ENCODE data around the gene ARSB. TPM values are rescaled to one million over a fixed set of nuclear protein-coding genes. Genes with fewer than 3 reads are reported as not detected.

ARSB gene
- total RNA-seq, 1 experiment from 2014 or later: 11.9 TPM

GRCh38 chr5:78968781-78969180, 16.3 kb downstream of the ARSB start:
- in situ Hi-C loops (cut with HindIII; ENCODE audit: low pct_unique_long_range_greater_than_20kb, low sequenced_read_pairs): no loop called here

GRCh38 chr5:78964889-78965288, 20.2 kb downstream of the ARSB start:
- in situ Hi-C loops (cut with HindIII; ENCODE audit: low pct_unique_long_range_greater_than_20kb, low sequenced_read_pairs): no loop called here

More at GRCh38 chr5:78968781-78969180, 16.3 kb downstream of the ARSB start:
- DNase-seq (ENCODE audit: low read depth): no peak

GRCh38 chr5:78961743-78962142, 23.4 kb downstream of the ARSB start:
- in situ Hi-C loops (cut with HindIII; ENCODE audit: low pct_unique_long_range_greater_than_20kb, low sequenced_read_pairs): no loop called here
- DNase-seq (ENCODE audit: low read depth): no peak

More at GRCh38 chr5:78964889-78965288, 20.2 kb downstream of the ARSB start:
- DNase-seq (ENCODE audit: low read depth): peak; percentile 40

GRCh38 chr5:78959767-78960166, 25.3 kb downstream of the ARSB start:
- DNase-seq (ENCODE audit: low read depth): no peak
- in situ Hi-C loops (cut with HindIII; ENCODE audit: low pct_unique_long_range_greater_than_20kb, low sequenced_read_pairs): no loop called here

- peak; percentile 91 for DNase-seq (ENCODE audit: low read depth)
- in situ Hi-C loops (cut with HindIII; ENCODE audit: low pct_unique_long_range_greater_than_20kb, low sequenced_read_pairs): no loop called here
Observed at GRCh38 chr5:78958672-78959445, 26.3 kb downstream of the ARSB start.

GRCh38 chr5:78956901-78957300, 28.2 kb downstream of the ARSB start:
- in situ Hi-C loops (cut with HindIII; ENCODE audit: low pct_unique_long_range_greater_than_20kb, low sequenced_read_pairs): no loop called here
- no peak for DNase-seq (ENCODE audit: low read depth)

- DNase-seq (ENCODE audit: low read depth): no peak
- in situ Hi-C loops (cut with HindIII; ENCODE audit: low pct_unique_long_range_greater_than_20kb, low sequenced_read_pairs): no loop called here
Observed at GRCh38 chr5:78953092-78953800, 31.9 kb downstream of the ARSB start.

- DNase-seq (ENCODE audit: low read depth): no peak
- in situ Hi-C loops (cut with HindIII; ENCODE audit: low pct_unique_long_range_greater_than_20kb, low sequenced_read_pairs): no loop called here
Observed at GRCh38 chr5:78930721-78931120, 54.4 kb downstream of the ARSB start.

GRCh38 chr5:78929833-78930232, 55.3 kb downstream of the ARSB start:
- no peak for DNase-seq (ENCODE audit: low read depth)
- in situ Hi-C loops (cut with HindIII; ENCODE audit: low pct_unique_long_range_greater_than_20kb, low sequenced_read_pairs): no loop called here

- DNase-seq (ENCODE audit: low read depth): peak; percentile 67
- in situ Hi-C loops (cut with HindIII; ENCODE audit: low pct_unique_long_range_greater_than_20kb, low sequenced_read_pairs): no loop called here
Observed at GRCh38 chr5:78927657-78928282, 57.3 kb downstream of the ARSB start.

GRCh38 chr5:78926252-78926651, 58.9 kb downstream of the ARSB start:
- no peak for DNase-seq (ENCODE audit: low read depth)
- in situ Hi-C loops (cut with HindIII; ENCODE audit: low pct_unique_long_range_greater_than_20kb, low sequenced_read_pairs): no loop called here

GRCh38 chr5:78925129-78925876, 59.8 kb downstream of the ARSB start:
- DNase-seq (ENCODE audit: low read depth): no peak
- in situ Hi-C loops (cut with HindIII; ENCODE audit: low pct_unique_long_range_greater_than_20kb, low sequenced_read_pairs): no loop called here

- no peak for DNase-seq (ENCODE audit: low read depth)
- in situ Hi-C loops (cut with HindIII; ENCODE audit: low pct_unique_long_range_greater_than_20kb, low sequenced_read_pairs): no loop called here
Observed at GRCh38 chr5:78923622-78923970, 61.5 kb downstream of the ARSB start.

- in situ Hi-C loops (cut with HindIII; ENCODE audit: low pct_unique_long_range_greater_than_20kb, low sequenced_read_pairs): no loop called here
Observed at GRCh38 chr5:78922879-78923621, 62.1 kb downstream of the ARSB start.

GRCh38 chr5:78920604-78921003, 64.5 kb downstream of the ARSB start:
- in situ Hi-C loops (cut with HindIII; ENCODE audit: low pct_unique_long_range_greater_than_20kb, low sequenced_read_pairs): no loop called here

More at GRCh38 chr5:78922879-78923621, 62.1 kb downstream of the ARSB start:
- no peak for DNase-seq (ENCODE audit: low read depth)

GRCh38 chr5:78919796-78920195, 65.3 kb downstream of the ARSB start:
- in situ Hi-C loops (cut with HindIII; ENCODE audit: low pct_unique_long_range_greater_than_20kb, low sequenced_read_pairs): no loop called here
- no peak for DNase-seq (ENCODE audit: low read depth)

More at GRCh38 chr5:78920604-78921003, 64.5 kb downstream of the ARSB start:
- DNase-seq (ENCODE audit: low read depth): no peak

GRCh38 chr5:78916044-78916443, 69.1 kb downstream of the ARSB start:
- in situ Hi-C loops (cut with HindIII; ENCODE audit: low pct_unique_long_range_greater_than_20kb, low sequenced_read_pairs): no loop called here
- DNase-seq (ENCODE audit: low read depth): no peak

- DNase-seq (ENCODE audit: low read depth): no peak
- in situ Hi-C loops (cut with HindIII; ENCODE audit: low pct_unique_long_range_greater_than_20kb, low sequenced_read_pairs): no loop called here
Observed at GRCh38 chr5:78915170-78915569, 69.9 kb downstream of the ARSB start.
